SK-N-SH (cell line): ENCODE data around the gene OPN1SW. TPM values are rescaled to one million over a fixed set of nuclear protein-coding genes. Genes with fewer than 3 reads are reported as not detected.

Experiments used
- CTCF ChIA-PET: fragments of 300-600, 350-600 bp; formaldehyde crosslinking; extraction: SDS; loops from one replicate; lab custom pipeline; 2021; lab: Yijun Ruan, JAX
- POLR2A ChIA-PET: fragments of 350-600 bp; sonication (Branson Sonifier 250); formaldehyde crosslinking; extraction: SDS; loops from one replicate; lab custom pipeline; 2020; ENCODE audit warnings: antibody characterized with exemption, inconsistent platforms; lab: Yijun Ruan, JAX
- DNase-seq: peaks from one replicate; pipeline ENCODE4 v3.0.0; 2012
- H2AFZ ChIP-seq: fragments of 200-600 bp; sonication (generic); 2 replicates; pipeline ENCODE4 v1.8.1; 2016; ENCODE audit warnings: antibody characterized with exemption, mild to moderate bottlenecking, low read depth
- H3F3A ChIP-seq: fragments of 200-600 bp; sonication (generic); replicated peaks from 2 replicates; pipeline ENCODE3; 2016; ENCODE audit warnings: antibody characterized with exemption, mild to moderate bottlenecking; ENCODE audit not compliant: insufficient read depth
- H3K27ac ChIP-seq, 2 experiments: fragments of 200-500 bp in 1 of 2; fragments of 200-600 bp in 1 of 2; sonication (Bioruptor generic) in 1 of 2; sonication (generic), shearing (Covaris generic) in 1 of 2; 2 replicates each; pipeline versions ENCODE4 v1.5.1 to v1.6.1; 2014 to 2016; ENCODE audit warnings: low read depth in 2 of 2, inconsistent platforms in 1 of 2, low read length in 1 of 2, mild to moderate bottlenecking in 1 of 2, mixed read lengths in 1 of 2
- H3K27me3 ChIP-seq: fragments of 200-600 bp; sonication (generic), shearing (Covaris generic); 2 replicates; pipeline ENCODE4 v1.6.1; 2016; ENCODE audit warnings: mixed run types; ENCODE audit not compliant: insufficient read depth
- H3K36me3 ChIP-seq, 2 experiments: fragments of 200-500 bp in 1 of 2; fragments of 200-600 bp in 1 of 2; sonication (Bioruptor generic) in 1 of 2; sonication (generic) in 1 of 2; replicated peaks in 1 of 2; 2 replicates each; pipeline versions ENCODE3 to v1.5.1; 2014 to 2016; ENCODE audit warnings: low read length in 1 of 2, mild to moderate bottlenecking in 1 of 2; ENCODE audit not compliant: insufficient read depth in 2 of 2, control insufficient read depth in 1 of 2
- H3K4me1 ChIP-seq, 2 experiments: fragments of 200-500 bp in 1 of 2; fragments of 200-600 bp in 1 of 2; sonication (Bioruptor generic) in 1 of 2; sonication (generic), shearing (Covaris generic) in 1 of 2; 2 replicates each; pipeline versions ENCODE4 v1.5.1 to v1.6.1; 2014 to 2016; ENCODE audit warnings: low read depth in 1 of 2, low read length in 1 of 2, mixed run types in 1 of 2; ENCODE audit not compliant: insufficient read depth in 2 of 2, control insufficient read depth in 1 of 2
- H3K4me2 ChIP-seq: fragments of 200-600 bp; sonication (generic), shearing (Covaris generic); 2 replicates; pipeline ENCODE4 v1.6.1; 2017; ENCODE audit warnings: mixed run types
- H3K4me3 ChIP-seq, 2 experiments: fragments of 200-500 bp in 1 of 2; fragments of 200-600 bp in 1 of 2; sonication (Bioruptor generic) in 1 of 2; sonication (generic), shearing (Covaris generic) in 1 of 2; 2 replicates each; pipeline versions ENCODE4 v1.5.1 to v1.8.1; 2014 to 2016; ENCODE audit warnings: low read depth in 2 of 2, inconsistent platforms in 1 of 2, low read length in 1 of 2, mild to moderate bottlenecking in 1 of 2, mixed read lengths in 1 of 2, moderate library complexity in 1 of 2
- H3K79me2 ChIP-seq: fragments of 200-600 bp; sonication (generic); 2 replicates; pipeline ENCODE4 v1.8.1; 2017; ENCODE audit warnings: mild to moderate bottlenecking; ENCODE audit not compliant: insufficient read depth
- H3K9ac ChIP-seq: fragments of 200-600 bp; sonication (generic); 2 replicates; pipeline ENCODE4 v1.6.1; 2017; ENCODE audit warnings: mixed run types
- H3K9me2 ChIP-seq: fragments of 200-600 bp; sonication (generic); 2 replicates; pipeline ENCODE4 v1.6.1; 2017; ENCODE audit warnings: mixed run types
- H3K9me3 ChIP-seq: fragments of 200-600 bp; sonication (generic); 2 replicates; pipeline ENCODE4 v1.6.1; 2017; ENCODE audit warnings: mixed run types, mild to moderate bottlenecking, moderate library complexity
- H4K20me1 ChIP-seq: fragments of 200-600 bp; sonication (generic); 2 replicates; pipeline ENCODE4 v1.6.1; 2017; ENCODE audit warnings: mild to moderate bottlenecking, mixed run types; ENCODE audit not compliant: insufficient read depth
- CHD2 ChIP-seq: fragments of 150-350 bp; IDR thresholded peaks from 2 replicates; pipeline ENCODE4 v1.6.1; 2018; ENCODE audit warnings: low read length; ENCODE audit not compliant: partially characterized antibody
- CTCF ChIP-seq: fragments of 200-600 bp; sonication (generic); IDR thresholded peaks from 2 replicates; pipeline ENCODE4 v1.6.1; 2017; ENCODE audit warnings: antibody characterized with exemption, mild to moderate bottlenecking, moderate library complexity
- EP300 ChIP-seq, 2 experiments: IDR thresholded peaks; 2 replicates each; pipeline versions ENCODE4 v1.4.0 to v1.6.1; 2012; ENCODE audit warnings: borderline replicate concordance in 1 of 2, low read depth in 1 of 2, low read length in 1 of 2
- FOSL2 ChIP-seq: IDR thresholded peaks from 2 replicates; pipeline ENCODE4 v1.4.0; 2012; ENCODE audit warnings: low read depth, mild to moderate bottlenecking, moderate library complexity, borderline replicate concordance
- FOXJ3 ChIP-seq: sonication (generic); formaldehyde crosslinking; IDR thresholded peaks from 2 replicates; pipeline ENCODE4 v1.5.1; 2020; ENCODE audit warnings: mild to moderate bottlenecking, missing genetic modification reagents
- FOXM1 ChIP-seq: IDR thresholded peaks from 2 replicates; pipeline ENCODE4 v1.4.0; 2012; ENCODE audit warnings: low read depth, mild to moderate bottlenecking
- GABPA ChIP-seq: IDR thresholded peaks from 2 replicates; pipeline ENCODE4 v1.4.0; 2012; ENCODE audit warnings: low read depth, mild to moderate bottlenecking
- JUND ChIP-seq: IDR thresholded peaks from 2 replicates; pipeline ENCODE4 v1.4.0; 2012
- POLR2AphosphoS5 ChIP-seq: IDR thresholded peaks from 2 replicates; pipeline ENCODE4 v1.6.1; 2012; ENCODE audit warnings: low read depth, low read length
- RCOR1 ChIP-seq: fragments of 150-350 bp; IDR thresholded peaks from 2 replicates; pipeline ENCODE4 v1.6.1; 2017; ENCODE audit warnings: antibody characterized with exemption, low read length
- RFX5 ChIP-seq: IDR thresholded peaks from 2 replicates; pipeline ENCODE4 v1.6.1; 2012; ENCODE audit warnings: mild to moderate bottlenecking, improper control_type of control experiment, low read length
- TCF12 ChIP-seq: IDR thresholded peaks from 2 replicates; pipeline ENCODE4 v1.4.0; 2012
- WGBS: methylation state at CpG from one replicate; pipeline ENCODE4 v1.1.6; 2017; ENCODE audit warnings: low lambda C conversion rate; 5-methylcytosine and 5-hydroxymethylcytosine counted together
- polyA plus RNA-seq, 3 experiments: library from polyadenylated mRNA; depleted of rRNA; stranded (reverse); fragments of >200 nt; gene quantifications; 2 replicates each; pipeline ENCODE4 v1.2.3, GENCODE V29; 2012

OPN1SW gene
- polyA plus RNA-seq, 1 of the 3 experiments (the other 2 are of a cell fraction), result 0.05 TPM

GRCh38 chr7:128770233-128770632 lies 5.4 kb downstream of the OPN1SW start (continued):
- TF ChIP-seq CTCF (no peak), RCOR1 (no peak), RFX5 (no peak), FOSL2 (no peak)

GRCh38 chr7:128767475-128768110 lies 8.0 kb downstream of the OPN1SW start:
- CTCF ChIA-PET, result interaction anchor here (1.3 to 1.6 kb wide), 2 partner anchors 13 to 17 kb away, joined by 3 read pairs; no protein-coding TSS in a partner anchor
- Histone ChIP-seq H3K79me2 (peaks cover 64% of the 10 kb centered on the region), H3K4me3 (no peak overlapping the region), H3K4me1 (peaks cover 3 to 7% of the 10 kb centered on the region in 2 experiments; a peak in 1 of 4 replicates), H3F3A (peaks cover 45% of the 10 kb centered on the region), H3K9me3 (no peaks in the 10 kb centered on the region), H3K27ac (no peak overlapping the region), H3K4me2 (no peak overlapping the region), H3K27me3 (no peaks in the 10 kb centered on the region), H3K36me3 (peaks cover 74 to 98% of the 10 kb centered on the region in 2 experiments), H4K20me1 (peaks cover 20% of the 10 kb centered on the region; the same call in 1 of the 2 replicates), H2AFZ (no peak overlapping the region), H3K9me2 (no peaks in the 10 kb centered on the region), H3K9ac (no peak overlapping the region)
- no peak for DNase-seq
- TF ChIP-seq POLR2AphosphoS5 (0 out of 2 replicates have a peak, but pooled peaks have one; percentile 13), FOXJ3 (CRISPR knock-in tag) (no peak)
- WGBS, result 98% methylated on average over 6 of the region's 6 CpGs
- POLR2A ChIA-PET, result no interaction called here

- Histone ChIP-seq H3K9me3 (no peaks in the 10 kb centered on the region), H3K27me3 (no peaks in the 10 kb centered on the region), H3K27ac (no peak overlapping the region), H4K20me1 (peaks cover 36% of the 10 kb centered on the region), H2AFZ (no peak overlapping the region), H3K36me3 (peaks cover 70 to 97% of the 10 kb centered on the region in 2 experiments), H3K4me2 (no peak overlapping the region), H3K79me2 (peaks cover 90% of the 10 kb centered on the region), H3F3A (peaks cover 32% of the 10 kb centered on the region), H3K9me2 (no peaks in the 10 kb centered on the region), H3K4me1 (0 out of 4 replicates have a peak, but pooled peaks cover 0 to 7% of the 10 kb centered on the region in 2 experiments), H3K4me3 (no peak overlapping the region), H3K9ac (no peak overlapping the region)
- CTCF ChIA-PET, result no interaction called here
- TF ChIP-seq FOXM1 (no peak), CTCF (no peak), EP300 (IDR thresholded peaks at IDR 0.05; ENCODE audit: borderline replicate concordance in 1 of 2, low read depth in 1 of 2, low read length in 1 of 2) (no peak), JUND (no peak), CHD2 (no peak), GABPA (no peak), TCF12 (no peak)
- 98% methylated on average over 3 of the region's 3 CpGs for WGBS
- POLR2A ChIA-PET, result no interaction called here
- DNase-seq, result no peak
Observed at GRCh38 chr7:128763541-128763940, 12.1 kb downstream of the OPN1SW start.
